Measurements from ENCODE around the gene ABCB8. TPM values are rescaled to one million over a fixed set of nuclear protein-coding genes. Genes with fewer than 3 reads are reported as not detected.

ABCB8 gene
- total and polyA plus RNA-seq, 4 donors = 12.4 to 30.2 (median 22.5) TPM

- TF ChIP-seq FOXA1 (IDR thresholded peaks at IDR 0.05) (no peak), YY1 (IDR thresholded peaks at IDR 0.05) (no peak), FOXA2 (IDR thresholded peaks at IDR 0.05) (no peak)
- TF ChIP-seq, protein P1, sequence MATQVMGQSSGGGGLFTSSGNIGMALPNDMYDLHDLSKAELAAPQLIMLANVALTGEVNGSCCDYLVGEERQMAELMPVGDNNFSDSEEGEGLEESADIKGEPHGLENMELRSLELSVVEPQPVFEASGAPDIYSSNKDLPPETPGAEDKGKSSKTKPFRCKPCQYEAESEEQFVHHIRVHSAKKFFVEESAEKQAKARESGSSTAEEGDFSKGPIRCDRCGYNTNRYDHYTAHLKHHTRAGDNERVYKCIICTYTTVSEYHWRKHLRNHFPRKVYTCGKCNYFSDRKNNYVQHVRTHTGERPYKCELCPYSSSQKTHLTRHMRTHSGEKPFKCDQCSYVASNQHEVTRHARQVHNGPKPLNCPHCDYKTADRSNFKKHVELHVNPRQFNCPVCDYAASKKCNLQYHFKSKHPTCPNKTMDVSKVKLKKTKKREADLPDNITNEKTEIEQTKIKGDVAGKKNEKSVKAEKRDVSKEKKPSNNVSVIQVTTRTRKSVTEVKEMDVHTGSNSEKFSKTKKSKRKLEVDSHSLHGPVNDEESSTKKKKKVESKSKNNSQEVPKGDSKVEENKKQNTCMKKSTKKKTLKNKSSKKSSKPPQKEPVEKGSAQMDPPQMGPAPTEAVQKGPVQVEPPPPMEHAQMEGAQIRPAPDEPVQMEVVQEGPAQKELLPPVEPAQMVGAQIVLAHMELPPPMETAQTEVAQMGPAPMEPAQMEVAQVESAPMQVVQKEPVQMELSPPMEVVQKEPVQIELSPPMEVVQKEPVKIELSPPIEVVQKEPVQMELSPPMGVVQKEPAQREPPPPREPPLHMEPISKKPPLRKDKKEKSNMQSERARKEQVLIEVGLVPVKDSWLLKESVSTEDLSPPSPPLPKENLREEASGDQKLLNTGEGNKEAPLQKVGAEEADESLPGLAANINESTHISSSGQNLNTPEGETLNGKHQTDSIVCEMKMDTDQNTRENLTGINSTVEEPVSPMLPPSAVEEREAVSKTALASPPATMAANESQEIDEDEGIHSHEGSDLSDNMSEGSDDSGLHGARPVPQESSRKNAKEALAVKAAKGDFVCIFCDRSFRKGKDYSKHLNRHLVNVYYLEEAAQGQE (IDR thresholded peaks at IDR 0.05) = no peak
Measured at GRCh38 chr7:151034312-151035025, 6.2 kb downstream of the ABCB8 start (continued).

- peaks cover 0 to 22% (median 5%) of the 10 kb centered on the region in 4 donors for H3K36me3 ChIP-seq (ENCODE audit: control insufficient read depth in 4 of 4, insufficient read depth in 3 of 4, low read depth in 1 of 4, low read length in 3 of 4)
- no peak overlapping the region for H3K27ac ChIP-seq (ENCODE audit: low read depth in 1 of 2, low read length in 2 of 2)
- H3K27me3 ChIP-seq (ENCODE audit: control insufficient read depth in 4 of 4, insufficient read depth in 4 of 4, low read length in 3 of 4) = no peaks in the 10 kb centered on the region
- H3K9me3 ChIP-seq (ENCODE audit: control insufficient read depth in 4 of 4, low read length in 3 of 4) = no peaks in the 10 kb centered on the region
- 94% methylated on average over 21 of the region's 21 CpGs for WGBS
- TF ChIP-seq, protein P2, sequence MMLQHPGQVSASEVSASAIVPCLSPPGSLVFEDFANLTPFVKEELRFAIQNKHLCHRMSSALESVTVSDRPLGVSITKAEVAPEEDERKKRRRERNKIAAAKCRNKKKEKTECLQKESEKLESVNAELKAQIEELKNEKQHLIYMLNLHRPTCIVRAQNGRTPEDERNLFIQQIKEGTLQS (IDR thresholded peaks at IDR 0.05) = no peak
- TF ChIP-seq GABPA (IDR thresholded peaks at IDR 0.05 in 1 of 2, conservative IDR thresholded peaks at IDR 0.05 in 1 of 2) = no peak
- TF ChIP-seq, protein P3, sequence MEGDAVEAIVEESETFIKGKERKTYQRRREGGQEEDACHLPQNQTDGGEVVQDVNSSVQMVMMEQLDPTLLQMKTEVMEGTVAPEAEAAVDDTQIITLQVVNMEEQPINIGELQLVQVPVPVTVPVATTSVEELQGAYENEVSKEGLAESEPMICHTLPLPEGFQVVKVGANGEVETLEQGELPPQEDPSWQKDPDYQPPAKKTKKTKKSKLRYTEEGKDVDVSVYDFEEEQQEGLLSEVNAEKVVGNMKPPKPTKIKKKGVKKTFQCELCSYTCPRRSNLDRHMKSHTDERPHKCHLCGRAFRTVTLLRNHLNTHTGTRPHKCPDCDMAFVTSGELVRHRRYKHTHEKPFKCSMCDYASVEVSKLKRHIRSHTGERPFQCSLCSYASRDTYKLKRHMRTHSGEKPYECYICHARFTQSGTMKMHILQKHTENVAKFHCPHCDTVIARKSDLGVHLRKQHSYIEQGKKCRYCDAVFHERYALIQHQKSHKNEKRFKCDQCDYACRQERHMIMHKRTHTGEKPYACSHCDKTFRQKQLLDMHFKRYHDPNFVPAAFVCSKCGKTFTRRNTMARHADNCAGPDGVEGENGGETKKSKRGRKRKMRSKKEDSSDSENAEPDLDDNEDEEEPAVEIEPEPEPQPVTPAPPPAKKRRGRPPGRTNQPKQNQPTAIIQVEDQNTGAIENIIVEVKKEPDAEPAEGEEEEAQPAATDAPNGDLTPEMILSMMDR (IDR thresholded peaks at IDR 0.05; ENCODE audit: low read depth, low read length, missing input control) = no peak
- no peak for TF ChIP-seq YY1 (IDR thresholded peaks at IDR 0.05)
- no peak for TF ChIP-seq NR2F2 (IDR thresholded peaks at IDR 0.05)
- no peak for TF ChIP-seq RXRA (IDR thresholded peaks at IDR 0.05)
- H3K4me1 ChIP-seq (ENCODE audit: control insufficient read depth in 4 of 4, insufficient read depth in 4 of 4, low read length in 3 of 4) = peaks cover 0 to 5% (median 0%) of the 10 kb centered on the region in 4 donors
- no peak for DNase-seq (ENCODE audit: low spot score)
- H3K4me3 ChIP-seq (ENCODE audit: low read depth in 1 of 3, low read length in 3 of 3) = no peak overlapping the region
- no peak overlapping the region for H3K9ac ChIP-seq (ENCODE audit: low read depth in 1 of 2, low read length in 2 of 2)
Measured at GRCh38 chr7:151035026-151035717, 6.9 kb downstream of the ABCB8 start.

DNA sequence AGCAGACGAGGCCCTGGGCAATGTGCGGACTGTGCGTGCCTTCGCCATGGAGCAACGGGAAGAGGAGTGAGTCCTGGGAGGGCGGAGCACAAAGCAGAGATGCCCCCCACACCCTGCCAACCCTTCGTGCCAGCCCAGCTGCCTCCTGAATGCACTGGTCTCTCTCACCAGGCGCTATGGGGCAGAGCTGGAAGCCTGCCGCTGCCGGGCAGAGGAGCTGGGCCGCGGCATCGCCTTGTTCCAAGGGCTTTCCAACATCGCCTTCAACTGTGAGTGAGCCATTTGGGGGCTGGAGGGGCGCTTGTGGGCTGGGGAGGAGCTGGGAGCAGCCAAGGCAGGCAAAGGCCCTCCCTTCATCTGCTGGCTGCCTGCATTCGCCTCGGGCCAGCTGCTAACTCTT lies 7.7 kb downstream of the ABCB8 start:
- DNase-seq (ENCODE audit: low spot score) = no peak
- Histone ChIP-seq H3K9ac (ENCODE audit: low read depth in 1 of 2, low read length in 2 of 2) (no peak overlapping the region), H3K4me1 (ENCODE audit: control insufficient read depth in 4 of 4, insufficient read depth in 4 of 4, low read length in 3 of 4) (peaks cover 0 to 5% (median 0%) of the 10 kb centered on the region in 4 donors), H3K4me3 (ENCODE audit: low read depth in 1 of 3, low read length in 3 of 3) (no peak overlapping the region), H3K9me3 (ENCODE audit: control insufficient read depth in 4 of 4, low read length in 3 of 4) (no peaks in the 10 kb centered on the region), H3K27ac (ENCODE audit: low read depth in 1 of 2, low read length in 2 of 2) (no peak overlapping the region), H3K27me3 (ENCODE audit: control insufficient read depth in 4 of 4, insufficient read depth in 4 of 4, low read length in 3 of 4) (no peaks in the 10 kb centered on the region), H3K36me3 (ENCODE audit: control insufficient read depth in 4 of 4, insufficient read depth in 3 of 4, low read depth in 1 of 4, low read length in 3 of 4) (peaks cover 0 to 22% (median 5%) of the 10 kb centered on the region in 4 donors)
- WGBS = 94% methylated on average over 17 of the region's 17 CpGs
- TF ChIP-seq SP1 (IDR thresholded peaks at IDR 0.05) = no peak
- TF ChIP-seq ZBTB33 (IDR thresholded peaks at IDR 0.05) = no peak
- no peak for TF ChIP-seq TAF1 (conservative IDR thresholded peaks at IDR 0.05)
- TF ChIP-seq, protein P4, sequence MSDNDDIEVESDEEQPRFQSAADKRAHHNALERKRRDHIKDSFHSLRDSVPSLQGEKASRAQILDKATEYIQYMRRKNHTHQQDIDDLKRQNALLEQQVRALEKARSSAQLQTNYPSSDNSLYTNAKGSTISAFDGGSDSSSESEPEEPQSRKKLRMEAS (IDR thresholded peaks at IDR 0.05) = no peak
- TF ChIP-seq EGR1 (IDR thresholded peaks at IDR 0.05; ENCODE audit: low read depth in 2 of 2) = no peak
- no peak for TF ChIP-seq YY1 (IDR thresholded peaks at IDR 0.05)
- TF ChIP-seq, protein P2 (IDR thresholded peaks at IDR 0.05) = no peak
- TF ChIP-seq, protein P3 (IDR thresholded peaks at IDR 0.05; ENCODE audit: low read depth, low read length, missing input control) = no peak
- no peak for TF ChIP-seq HNF4G (IDR thresholded peaks at IDR 0.05)
- TF ChIP-seq RAD21 (IDR thresholded peaks at IDR 0.05) = no peak
- TF ChIP-seq FOXA2 (IDR thresholded peaks at IDR 0.05) = no peak
- no peak for TF ChIP-seq RXRA (IDR thresholded peaks at IDR 0.05)
- TF ChIP-seq HNF4A (conservative IDR thresholded peaks at IDR 0.05) = no peak
- TF ChIP-seq JUND (IDR thresholded peaks at IDR 0.05) = no peak

All from liver (tissue), 9 donors.